WTC11 (cell line): ENCODE data around the gene SEPTIN1. TPM values are rescaled to one million over a fixed set of nuclear protein-coding genes. Genes with fewer than 3 reads are reported as not detected.

ENCODE experiments used
- ATAC-seq: fragments of 200-7000 bp; cut with Tn5 transposase; 2 replicates; pipeline ENCODE4 v1.10.0; 2021; ENCODE audit warnings: mild to moderate bottlenecking, moderate library complexity
- CTCF ChIA-PET: fragments of 300-600 bp; sonication (Branson Sonifier 250); formaldehyde crosslinking; loops from one replicate; lab custom pipeline; 2021; ENCODE audit warnings: antibody characterized with exemption; lab: Charles Lee
- POLR2A ChIA-PET: fragments of 350-600 bp; sonication (Branson Sonifier 250); formaldehyde crosslinking; loops from one replicate; lab custom pipeline; 2021; ENCODE audit warnings: antibody characterized with exemption; lab: Charles Lee
- DNase-seq: peaks from one replicate; pipeline ENCODE4 v3.0.0; 2021; ENCODE audit warnings: low spot score
- H3K27ac Mint-ChIP-seq: 2 replicates; pipeline ENCODE4 v1.8.0; 2021; ENCODE audit warnings: mixed read lengths
- H3K27me3 Mint-ChIP-seq: 2 replicates; pipeline ENCODE4 v1.8.0; 2021; ENCODE audit warnings: low read depth, mild to moderate bottlenecking, moderate library complexity, mixed read lengths
- H3K36me3 Mint-ChIP-seq: 2 replicates; pipeline ENCODE4 v1.8.0; 2021; ENCODE audit warnings: mixed read lengths
- H3K4me1 Mint-ChIP-seq: 2 replicates; pipeline ENCODE4 v1.8.0; 2022; ENCODE audit warnings: mixed read lengths
- H3K4me3 Mint-ChIP-seq: 2 replicates; pipeline ENCODE4 v1.8.0; 2021; ENCODE audit warnings: mild to moderate bottlenecking, moderate library complexity, mixed read lengths
- H3K9me3 Mint-ChIP-seq: 2 replicates; pipeline ENCODE4 v1.8.0; 2021; ENCODE audit warnings: mixed read lengths
- ESRRA ChIP-seq: sonication (generic); formaldehyde crosslinking; IDR thresholded peaks from 2 replicates; pipeline ENCODE4 v1.8.1; 2022; ENCODE audit warnings: mild to moderate bottlenecking, missing genetic modification reagents, borderline replicate concordance
- GTF2I ChIP-seq: fragments of 250-450 bp; sonication (Bioruptor Pico); conservative IDR thresholded peaks from 2 replicates; pipeline ENCODE4 v1.4.0; 2021; ENCODE audit warnings: mild to moderate bottlenecking
- IRF2 ChIP-seq: sonication (generic); formaldehyde crosslinking; IDR thresholded peaks from 2 replicates; pipeline ENCODE4 v1.8.0; 2022; ENCODE audit warnings: low read depth, missing genetic modification reagents, borderline replicate concordance
- JAZF1 ChIP-seq: fragments of 250-450 bp; sonication (Bioruptor Pico); IDR thresholded peaks from 2 replicates; pipeline ENCODE4 v1.9.0; 2021; ENCODE audit warnings: moderate library complexity, mild to moderate bottlenecking, inconsistent platforms
- PRRX2 ChIP-seq: fragments of 250-450 bp; sonication (Bioruptor Pico); IDR thresholded peaks from 2 replicates; pipeline ENCODE4 v1.8.0; 2021; ENCODE audit warnings: mild to moderate bottlenecking
- TEAD1 ChIP-seq: sonication (generic); formaldehyde crosslinking; IDR thresholded peaks from 2 replicates; pipeline ENCODE4 v1.8.0; 2022; ENCODE audit warnings: mild to moderate bottlenecking, missing genetic modification reagents
- TP53 ChIP-seq: sonication (generic); formaldehyde crosslinking; IDR thresholded peaks from 2 replicates; pipeline ENCODE4 v1.8.1; 2023; ENCODE audit warnings: mild to moderate bottlenecking, missing genetic modification reagents
- ZNF263 ChIP-seq: sonication (generic); formaldehyde crosslinking; IDR thresholded peaks from 2 replicates; pipeline ENCODE4 v1.8.1; 2022; ENCODE audit warnings: low read depth, mild to moderate bottlenecking, moderate library complexity, missing genetic modification reagents
- ZNF396 ChIP-seq: fragments of 250-450 bp; sonication (Bioruptor Pico); IDR thresholded peaks from 2 replicates; pipeline ENCODE4 v1.8.0; 2021; ENCODE audit warnings: mild to moderate bottlenecking, moderate library complexity, borderline replicate concordance
- total RNA-seq: library from RNA; stranded (reverse); gene quantifications from 3 replicates; pipeline ENCODE4 v1.2.3, GENCODE V29; 2021
- TF ChIP-seq, protein P1 (sequence below): sonication (generic); formaldehyde crosslinking; IDR thresholded peaks from 2 replicates; pipeline ENCODE4 v1.8.1; 2023; ENCODE audit warnings: mild to moderate bottlenecking, missing genetic modification reagents
- TF ChIP-seq, protein P2 (sequence below): sonication (generic); formaldehyde crosslinking; IDR thresholded peaks from 2 replicates; pipeline ENCODE4 v1.8.1; 2022; ENCODE audit warnings: mild to moderate bottlenecking, moderate library complexity, missing genetic modification reagents
- TF ChIP-seq, protein P3 (sequence below): sonication (generic); formaldehyde crosslinking; IDR thresholded peaks from 2 replicates; pipeline ENCODE4 v1.8.1; 2022; ENCODE audit warnings: low read depth, mild to moderate bottlenecking, moderate library complexity, missing genetic modification reagents, borderline replicate concordance
- TF ChIP-seq, protein P4 (sequence below): fragments of 250-450 bp; sonication (Bioruptor Pico); IDR thresholded peaks from 2 replicates; pipeline ENCODE4 v1.9.0; 2021; ENCODE audit warnings: mild to moderate bottlenecking
- TF ChIP-seq, protein P5 (sequence below): sonication (generic); formaldehyde crosslinking; IDR thresholded peaks from 2 replicates; pipeline ENCODE4 v1.8.1; 2022; ENCODE audit warnings: low read depth, missing genetic modification reagents, borderline replicate concordance
- TF ChIP-seq, protein P6 (sequence below): sonication (generic); formaldehyde crosslinking; IDR thresholded peaks from 2 replicates; pipeline ENCODE4 v1.8.0; 2022; ENCODE audit warnings: mild to moderate bottlenecking, missing genetic modification reagents
- TF ChIP-seq, protein P7 (sequence below): fragments of 250-450 bp; sonication (Bioruptor Pico); IDR thresholded peaks from 2 replicates; pipeline ENCODE4 v1.9.0; 2021; ENCODE audit warnings: mild to moderate bottlenecking
- TF ChIP-seq, protein P8 (sequence below): sonication (generic); formaldehyde crosslinking; IDR thresholded peaks from 2 replicates; pipeline ENCODE4 v1.8.0; 2023; ENCODE audit warnings: missing genetic modification reagents

SEPTIN1 gene
- total RNA-seq, 1 experiment from 2014 or later: 2.3 TPM

DNA sequence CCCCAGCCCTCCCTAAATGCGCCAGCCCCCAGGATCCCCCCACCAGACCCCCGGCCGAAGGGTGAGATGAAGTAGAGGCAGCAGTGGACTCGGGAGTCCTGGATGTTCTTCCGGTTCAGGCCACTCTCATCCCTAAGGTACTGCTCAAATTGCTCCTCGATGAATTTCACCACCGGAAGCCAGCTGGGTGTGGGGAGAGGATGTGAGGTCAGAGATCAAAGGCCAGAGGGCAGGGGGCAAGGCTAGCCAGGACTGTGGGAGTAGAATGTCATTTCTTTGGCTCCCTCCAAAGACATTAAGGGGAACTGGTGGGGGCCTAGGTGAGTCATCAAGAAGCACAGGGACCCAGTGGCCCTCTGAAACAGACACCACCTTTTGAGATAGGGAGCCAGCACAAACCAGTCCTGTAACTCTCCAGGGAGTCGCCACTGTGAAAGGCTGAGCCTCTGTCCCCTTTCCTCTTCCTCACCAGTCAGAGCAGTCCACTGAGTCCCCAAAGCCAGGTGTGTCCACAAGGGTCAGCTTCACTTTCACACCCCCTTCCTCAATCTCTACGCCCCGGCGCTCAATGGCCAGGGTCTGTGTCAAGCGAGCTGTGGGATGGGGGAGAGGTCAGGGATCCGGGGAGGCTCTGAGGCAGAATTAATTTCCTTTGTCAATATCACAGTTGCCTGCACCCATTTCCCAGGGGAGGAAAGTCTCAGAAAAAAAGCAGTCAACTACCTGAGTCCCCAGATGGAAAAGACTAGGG is 895 bp downstream of the SEPTIN1 start:
- TF ChIP-seq, protein P1, sequence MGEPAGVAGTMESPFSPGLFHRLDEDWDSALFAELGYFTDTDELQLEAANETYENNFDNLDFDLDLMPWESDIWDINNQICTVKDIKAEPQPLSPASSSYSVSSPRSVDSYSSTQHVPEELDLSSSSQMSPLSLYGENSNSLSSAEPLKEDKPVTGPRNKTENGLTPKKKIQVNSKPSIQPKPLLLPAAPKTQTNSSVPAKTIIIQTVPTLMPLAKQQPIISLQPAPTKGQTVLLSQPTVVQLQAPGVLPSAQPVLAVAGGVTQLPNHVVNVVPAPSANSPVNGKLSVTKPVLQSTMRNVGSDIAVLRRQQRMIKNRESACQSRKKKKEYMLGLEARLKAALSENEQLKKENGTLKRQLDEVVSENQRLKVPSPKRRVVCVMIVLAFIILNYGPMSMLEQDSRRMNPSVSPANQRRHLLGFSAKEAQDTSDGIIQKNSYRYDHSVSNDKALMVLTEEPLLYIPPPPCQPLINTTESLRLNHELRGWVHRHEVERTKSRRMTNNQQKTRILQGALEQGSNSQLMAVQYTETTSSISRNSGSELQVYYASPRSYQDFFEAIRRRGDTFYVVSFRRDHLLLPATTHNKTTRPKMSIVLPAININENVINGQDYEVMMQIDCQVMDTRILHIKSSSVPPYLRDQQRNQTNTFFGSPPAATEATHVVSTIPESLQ (CRISPR knock-in tag): no peak
- TF ChIP-seq, protein P2, sequence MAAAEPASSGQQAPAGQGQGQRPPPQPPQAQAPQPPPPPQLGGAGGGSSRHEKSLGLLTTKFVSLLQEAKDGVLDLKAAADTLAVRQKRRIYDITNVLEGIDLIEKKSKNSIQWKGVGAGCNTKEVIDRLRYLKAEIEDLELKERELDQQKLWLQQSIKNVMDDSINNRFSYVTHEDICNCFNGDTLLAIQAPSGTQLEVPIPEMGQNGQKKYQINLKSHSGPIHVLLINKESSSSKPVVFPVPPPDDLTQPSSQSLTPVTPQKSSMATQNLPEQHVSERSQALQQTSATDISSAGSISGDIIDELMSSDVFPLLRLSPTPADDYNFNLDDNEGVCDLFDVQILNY (CRISPR knock-in tag): no peak
- CTCF ChIA-PET: interaction anchor here (0.6 kb wide), 1 partner anchor 1404 kb away, joined by 4 read pairs; no protein-coding TSS in a partner anchor
- Mint-ChIP-seq H3K27ac (no peak overlapping the region; the same call in 1 of the 2 replicates), H3K4me1 (peaks cover 8% of the 10 kb centered on the region), H3K4me3 (no peak overlapping the region), H3K27me3 (peaks cover 13% of the 10 kb centered on the region), H3K9me3 (no peaks in the 10 kb centered on the region), H3K36me3 (0 out of 2 replicates have a peak, but pooled peaks cover 2% of the 10 kb centered on the region)
- no peak for ATAC-seq
- POLR2A ChIA-PET: no interaction called here
- DNase-seq: no peak

DNA sequence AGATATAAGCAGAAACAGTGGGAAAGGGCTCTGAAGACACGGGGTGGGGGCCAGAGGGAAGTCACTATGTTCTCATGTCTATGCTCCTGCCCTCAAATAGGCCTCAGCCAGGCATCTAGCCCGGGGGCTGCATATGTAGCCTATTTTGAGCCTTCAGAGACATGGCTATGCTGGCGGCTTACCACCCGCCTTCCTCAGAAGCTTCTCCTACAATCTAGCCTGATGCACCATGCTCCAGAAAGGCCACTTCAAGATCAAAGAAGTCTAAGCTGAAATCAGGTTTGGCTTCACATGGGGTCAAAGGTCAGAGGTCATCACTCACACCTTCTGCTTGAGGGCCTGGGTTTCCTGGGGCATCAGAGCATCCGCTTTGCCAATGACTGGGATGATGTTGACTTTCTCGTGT is 1.6 kb downstream of the SEPTIN1 start:
- ChIA-PET CTCF (no interaction called here), POLR2A (no interaction called here)
- Mint-ChIP-seq H3K27me3 (peaks cover 13% of the 10 kb centered on the region), H3K4me1 (peaks cover 9% of the 10 kb centered on the region), H3K4me3 (no peak overlapping the region), H3K9me3 (no peaks in the 10 kb centered on the region), H3K36me3 (0 out of 2 replicates have a peak, but pooled peaks cover 2% of the 10 kb centered on the region), H3K27ac (no peak overlapping the region)
- DNase-seq: no peak
- ATAC-seq: no peak
- TF ChIP-seq JAZF1 (CRISPR knock-in tag) (no peak), IRF2 (CRISPR knock-in tag) (no peak), GTF2I (CRISPR knock-in tag) (no peak), TEAD1 (no peak), TP53 (CRISPR knock-in tag) (no peak), ZNF396 (CRISPR knock-in tag) (no peak), PRRX2 (CRISPR knock-in tag) (no peak), ZNF263 (CRISPR knock-in tag) (no peak), ESRRA (CRISPR knock-in tag) (no peak)
- TF ChIP-seq, protein P2 (CRISPR knock-in tag): no peak
- TF ChIP-seq, protein P3, sequence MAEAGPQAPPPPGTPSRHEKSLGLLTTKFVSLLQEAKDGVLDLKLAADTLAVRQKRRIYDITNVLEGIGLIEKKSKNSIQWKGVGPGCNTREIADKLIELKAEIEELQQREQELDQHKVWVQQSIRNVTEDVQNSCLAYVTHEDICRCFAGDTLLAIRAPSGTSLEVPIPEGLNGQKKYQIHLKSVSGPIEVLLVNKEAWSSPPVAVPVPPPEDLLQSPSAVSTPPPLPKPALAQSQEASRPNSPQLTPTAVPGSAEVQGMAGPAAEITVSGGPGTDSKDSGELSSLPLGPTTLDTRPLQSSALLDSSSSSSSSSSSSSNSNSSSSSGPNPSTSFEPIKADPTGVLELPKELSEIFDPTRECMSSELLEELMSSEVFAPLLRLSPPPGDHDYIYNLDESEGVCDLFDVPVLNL (CRISPR knock-in tag): no peak
- TF ChIP-seq, protein P4, sequence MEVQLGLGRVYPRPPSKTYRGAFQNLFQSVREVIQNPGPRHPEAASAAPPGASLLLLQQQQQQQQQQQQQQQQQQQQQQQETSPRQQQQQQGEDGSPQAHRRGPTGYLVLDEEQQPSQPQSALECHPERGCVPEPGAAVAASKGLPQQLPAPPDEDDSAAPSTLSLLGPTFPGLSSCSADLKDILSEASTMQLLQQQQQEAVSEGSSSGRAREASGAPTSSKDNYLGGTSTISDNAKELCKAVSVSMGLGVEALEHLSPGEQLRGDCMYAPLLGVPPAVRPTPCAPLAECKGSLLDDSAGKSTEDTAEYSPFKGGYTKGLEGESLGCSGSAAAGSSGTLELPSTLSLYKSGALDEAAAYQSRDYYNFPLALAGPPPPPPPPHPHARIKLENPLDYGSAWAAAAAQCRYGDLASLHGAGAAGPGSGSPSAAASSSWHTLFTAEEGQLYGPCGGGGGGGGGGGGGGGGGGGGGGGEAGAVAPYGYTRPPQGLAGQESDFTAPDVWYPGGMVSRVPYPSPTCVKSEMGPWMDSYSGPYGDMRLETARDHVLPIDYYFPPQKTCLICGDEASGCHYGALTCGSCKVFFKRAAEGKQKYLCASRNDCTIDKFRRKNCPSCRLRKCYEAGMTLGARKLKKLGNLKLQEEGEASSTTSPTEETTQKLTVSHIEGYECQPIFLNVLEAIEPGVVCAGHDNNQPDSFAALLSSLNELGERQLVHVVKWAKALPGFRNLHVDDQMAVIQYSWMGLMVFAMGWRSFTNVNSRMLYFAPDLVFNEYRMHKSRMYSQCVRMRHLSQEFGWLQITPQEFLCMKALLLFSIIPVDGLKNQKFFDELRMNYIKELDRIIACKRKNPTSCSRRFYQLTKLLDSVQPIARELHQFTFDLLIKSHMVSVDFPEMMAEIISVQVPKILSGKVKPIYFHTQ (CRISPR knock-in tag): no peak
- TF ChIP-seq, protein P5, sequence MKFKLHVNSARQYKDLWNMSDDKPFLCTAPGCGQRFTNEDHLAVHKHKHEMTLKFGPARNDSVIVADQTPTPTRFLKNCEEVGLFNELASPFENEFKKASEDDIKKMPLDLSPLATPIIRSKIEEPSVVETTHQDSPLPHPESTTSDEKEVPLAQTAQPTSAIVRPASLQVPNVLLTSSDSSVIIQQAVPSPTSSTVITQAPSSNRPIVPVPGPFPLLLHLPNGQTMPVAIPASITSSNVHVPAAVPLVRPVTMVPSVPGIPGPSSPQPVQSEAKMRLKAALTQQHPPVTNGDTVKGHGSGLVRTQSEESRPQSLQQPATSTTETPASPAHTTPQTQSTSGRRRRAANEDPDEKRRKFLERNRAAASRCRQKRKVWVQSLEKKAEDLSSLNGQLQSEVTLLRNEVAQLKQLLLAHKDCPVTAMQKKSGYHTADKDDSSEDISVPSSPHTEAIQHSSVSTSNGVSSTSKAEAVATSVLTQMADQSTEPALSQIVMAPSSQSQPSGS (CRISPR knock-in tag): no peak
- TF ChIP-seq, protein P6, sequence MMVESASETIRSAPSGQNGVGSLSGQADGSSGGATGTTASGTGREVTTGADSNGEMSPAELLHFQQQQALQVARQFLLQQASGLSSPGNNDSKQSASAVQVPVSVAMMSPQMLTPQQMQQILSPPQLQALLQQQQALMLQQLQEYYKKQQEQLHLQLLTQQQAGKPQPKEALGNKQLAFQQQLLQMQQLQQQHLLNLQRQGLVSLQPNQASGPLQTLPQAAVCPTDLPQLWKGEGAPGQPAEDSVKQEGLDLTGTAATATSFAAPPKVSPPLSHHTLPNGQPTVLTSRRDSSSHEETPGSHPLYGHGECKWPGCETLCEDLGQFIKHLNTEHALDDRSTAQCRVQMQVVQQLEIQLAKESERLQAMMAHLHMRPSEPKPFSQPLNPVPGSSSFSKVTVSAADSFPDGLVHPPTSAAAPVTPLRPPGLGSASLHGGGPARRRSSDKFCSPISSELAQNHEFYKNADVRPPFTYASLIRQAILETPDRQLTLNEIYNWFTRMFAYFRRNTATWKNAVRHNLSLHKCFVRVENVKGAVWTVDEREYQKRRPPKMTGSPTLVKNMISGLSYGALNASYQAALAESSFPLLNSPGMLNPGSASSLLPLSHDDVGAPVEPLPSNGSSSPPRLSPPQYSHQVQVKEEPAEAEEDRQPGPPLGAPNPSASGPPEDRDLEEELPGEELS (CRISPR knock-in tag): no peak
- TF ChIP-seq, protein P7, sequence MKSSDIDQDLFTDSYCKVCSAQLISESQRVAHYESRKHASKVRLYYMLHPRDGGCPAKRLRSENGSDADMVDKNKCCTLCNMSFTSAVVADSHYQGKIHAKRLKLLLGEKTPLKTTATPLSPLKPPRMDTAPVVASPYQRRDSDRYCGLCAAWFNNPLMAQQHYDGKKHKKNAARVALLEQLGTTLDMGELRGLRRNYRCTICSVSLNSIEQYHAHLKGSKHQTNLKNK (CRISPR knock-in tag): no peak
- TF ChIP-seq, protein P8, sequence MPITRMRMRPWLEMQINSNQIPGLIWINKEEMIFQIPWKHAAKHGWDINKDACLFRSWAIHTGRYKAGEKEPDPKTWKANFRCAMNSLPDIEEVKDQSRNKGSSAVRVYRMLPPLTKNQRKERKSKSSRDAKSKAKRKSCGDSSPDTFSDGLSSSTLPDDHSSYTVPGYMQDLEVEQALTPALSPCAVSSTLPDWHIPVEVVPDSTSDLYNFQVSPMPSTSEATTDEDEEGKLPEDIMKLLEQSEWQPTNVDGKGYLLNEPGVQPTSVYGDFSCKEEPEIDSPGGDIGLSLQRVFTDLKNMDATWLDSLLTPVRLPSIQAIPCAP (CRISPR knock-in tag): no peak
- TF ChIP-seq, protein P1 (CRISPR knock-in tag): no peak
